SU-DHL-6 (cell line): ENCODE results near the gene LRIT2.
"Not testable (repeated sequence)": the region's sequence is repeated elsewhere in the genome, so short reads cannot be mapped to it uniquely, and the experiment has no call there.

ENCODE experiments used
- H2AFZ ChIP-seq: fragments of 200-600 bp; sonication (generic); 2 replicates; pipeline ENCODE4 v1.6.1; 2014; ENCODE audit warnings: low read depth, mild to moderate bottlenecking, moderate library complexity, mixed read lengths, antibody characterized with exemption, low read length; ENCODE audit not compliant: severe bottlenecking
- H3F3A ChIP-seq: fragments of 200-600 bp; shearing (Covaris generic); 2 replicates; pipeline ENCODE4 v1.6.0; 2016; ENCODE audit warnings: antibody characterized with exemption, mild to moderate bottlenecking; ENCODE audit not compliant: insufficient read depth
- H3K27ac ChIP-seq: fragments of 200-600 bp; sonication (generic); 2 replicates; pipeline ENCODE4 v1.5.1; 2016; ENCODE audit warnings: low read depth, mild to moderate bottlenecking, low read length, moderate library complexity, mixed read lengths
- H3K27me3 ChIP-seq: fragments of 200-600 bp; sonication (generic), shearing (Covaris generic); 2 replicates; pipeline ENCODE4 v1.6.0; 2014; ENCODE audit warnings: mild to moderate bottlenecking, low read length
- H3K36me3 ChIP-seq: fragments of 200-600 bp; sonication (generic); 2 replicates; pipeline ENCODE4 v1.6.1; 2014; ENCODE audit warnings: mild to moderate bottlenecking, low read length, mixed read lengths
- H3K4me2 ChIP-seq: fragments of 300-600, 200-600 bp; shearing (Covaris generic), sonication (generic); 2 replicates; pipeline ENCODE4 v1.6.0; 2014; ENCODE audit warnings: low read length, low read depth, mild to moderate bottlenecking; ENCODE audit not compliant: poor library complexity, severe bottlenecking
- H3K4me3 ChIP-seq: fragments of 200-600 bp; sonication (generic); 2 replicates; pipeline ENCODE4 v1.5.1; 2014; ENCODE audit warnings: antibody characterized with exemption, low read length, mild to moderate bottlenecking, mixed read lengths; ENCODE audit not compliant: insufficient read depth, poor library complexity, severe bottlenecking
- H3K79me2 ChIP-seq: fragments of 200-600 bp; sonication (generic); 2 replicates; pipeline ENCODE4 v1.6.1; 2014; ENCODE audit warnings: mild to moderate bottlenecking, low read length, moderate library complexity; ENCODE audit not compliant: insufficient read depth
- H3K9ac ChIP-seq: fragments of 200-600 bp; sonication (generic); 2 replicates; pipeline ENCODE4 v1.7.0; 2014; ENCODE audit warnings: mild to moderate bottlenecking, low read length
- H3K9me2 ChIP-seq: fragments of 200-600 bp; sonication (generic); replicated peaks from 2 replicates; pipeline ENCODE4 v1.6.1; 2014; ENCODE audit warnings: low read length; ENCODE audit not compliant: insufficient read depth
- H3K9me3 ChIP-seq: fragments of 200-600 bp; sonication (generic); 2 replicates; pipeline ENCODE4 v1.6.1; 2014; ENCODE audit warnings: low read length, mixed read lengths; ENCODE audit not compliant: insufficient read depth
- H4K20me1 ChIP-seq: fragments of 200-600 bp; sonication (generic); 2 replicates; pipeline ENCODE4 v1.6.1; 2014; ENCODE audit warnings: low read depth, mild to moderate bottlenecking, antibody characterized with exemption, low read length, moderate library complexity, mixed read lengths
- EZH2phosphoT487 ChIP-seq: fragments of 200-600 bp; sonication (generic), shearing (Covaris generic); conservative IDR thresholded peaks from 2 replicates; pipeline ENCODE4 v1.6.1; 2018; ENCODE audit warnings: mild to moderate bottlenecking, antibody characterized with exemption, low read length, moderate library complexity, mixed read lengths
- TF ChIP-seq, protein P1 (sequence below): fragments of 200-600 bp; sonication (generic); IDR thresholded peaks from one replicate; pipeline ENCODE4 v1.5.1; 2017; ENCODE audit warnings: antibody characterized with exemption, mild to moderate bottlenecking, low read length, moderate library complexity; ENCODE audit not compliant: insufficient read depth, poor library complexity, severe bottlenecking

Gene LRIT2

DNA sequence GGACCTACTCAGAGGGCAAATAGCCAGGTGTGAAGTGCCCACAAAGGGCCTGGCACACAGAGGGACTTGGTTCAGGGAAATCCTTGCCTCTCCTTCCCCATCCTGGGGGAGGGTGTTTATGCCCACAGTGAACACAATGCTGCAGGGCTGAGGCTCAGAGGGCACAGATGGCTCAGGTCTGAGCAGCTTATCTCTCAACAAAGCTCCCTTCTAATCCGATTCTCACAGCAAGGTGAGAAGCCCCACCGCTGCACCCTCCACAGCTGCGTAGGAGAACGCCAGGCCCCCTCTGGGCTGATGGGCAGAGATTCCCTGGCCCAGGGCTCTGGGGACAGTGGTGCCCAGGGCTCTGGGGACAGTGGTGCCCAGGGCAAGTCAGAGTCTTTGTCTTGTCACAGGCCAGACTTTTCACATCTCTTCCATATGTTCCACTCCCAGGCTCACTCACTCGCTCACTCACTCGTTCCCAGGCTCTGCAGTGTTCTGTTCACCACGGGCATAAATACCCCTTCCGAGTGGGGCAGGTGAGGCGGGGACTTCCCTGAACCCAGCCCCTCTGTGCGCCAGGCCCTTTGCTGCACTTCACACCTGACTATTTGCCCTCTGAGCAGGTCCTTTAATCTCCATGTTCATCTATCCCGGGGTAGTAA, 39.7 kb downstream of the LRIT2 start:
- Histone ChIP-seq H3K27me3 (no peaks in the 10 kb centered on the region), H2AFZ (no peak overlapping the region), H3K9me3 (no peaks in the 10 kb centered on the region), H3K9ac (no peak overlapping the region), H3K4me2 (no peak overlapping the region), H3F3A (no peaks in the 10 kb centered on the region), H3K79me2 (no peaks in the 10 kb centered on the region), H4K20me1 (no peaks in the 10 kb centered on the region), H3K9me2 (no peaks in the 10 kb centered on the region), H3K27ac (no peak overlapping the region), H3K4me3 (no peak overlapping the region), H3K36me3 (no peaks in the 10 kb centered on the region)
- TF ChIP-seq, protein P1, sequence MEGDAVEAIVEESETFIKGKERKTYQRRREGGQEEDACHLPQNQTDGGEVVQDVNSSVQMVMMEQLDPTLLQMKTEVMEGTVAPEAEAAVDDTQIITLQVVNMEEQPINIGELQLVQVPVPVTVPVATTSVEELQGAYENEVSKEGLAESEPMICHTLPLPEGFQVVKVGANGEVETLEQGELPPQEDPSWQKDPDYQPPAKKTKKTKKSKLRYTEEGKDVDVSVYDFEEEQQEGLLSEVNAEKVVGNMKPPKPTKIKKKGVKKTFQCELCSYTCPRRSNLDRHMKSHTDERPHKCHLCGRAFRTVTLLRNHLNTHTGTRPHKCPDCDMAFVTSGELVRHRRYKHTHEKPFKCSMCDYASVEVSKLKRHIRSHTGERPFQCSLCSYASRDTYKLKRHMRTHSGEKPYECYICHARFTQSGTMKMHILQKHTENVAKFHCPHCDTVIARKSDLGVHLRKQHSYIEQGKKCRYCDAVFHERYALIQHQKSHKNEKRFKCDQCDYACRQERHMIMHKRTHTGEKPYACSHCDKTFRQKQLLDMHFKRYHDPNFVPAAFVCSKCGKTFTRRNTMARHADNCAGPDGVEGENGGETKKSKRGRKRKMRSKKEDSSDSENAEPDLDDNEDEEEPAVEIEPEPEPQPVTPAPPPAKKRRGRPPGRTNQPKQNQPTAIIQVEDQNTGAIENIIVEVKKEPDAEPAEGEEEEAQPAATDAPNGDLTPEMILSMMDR: no peak
- TF ChIP-seq EZH2phosphoT487: no peak

- TF ChIP-seq, protein P1: no peak
- no peak for TF ChIP-seq EZH2phosphoT487
- Histone ChIP-seq H3K36me3 (no peaks in the 10 kb centered on the region), H3K4me2 (no peak overlapping the region), H3K27ac (no peak overlapping the region), H3F3A (no peaks in the 10 kb centered on the region), H3K4me3 (no peak overlapping the region), H2AFZ (no peak overlapping the region), H3K27me3 (no peaks in the 10 kb centered on the region), H4K20me1 (no peaks in the 10 kb centered on the region), H3K9ac (no peak overlapping the region), H3K9me3 (no peaks in the 10 kb centered on the region), H3K79me2 (no peaks in the 10 kb centered on the region), H3K9me2 (no peaks in the 10 kb centered on the region)
These were observed 40.8 kb downstream of the LRIT2 start for GRCh38 chr10:84184517-84184916.

- Histone ChIP-seq H3K4me3 (no peak overlapping the region), H3F3A (no peaks in the 10 kb centered on the region), H4K20me1 (no peaks in the 10 kb centered on the region), H3K79me2 (no peaks in the 10 kb centered on the region), H3K27ac (no peak overlapping the region), H3K9ac (no peak overlapping the region), H3K4me2 (no peak overlapping the region), H3K9me2 (no peaks in the 10 kb centered on the region), H3K9me3 (no peaks in the 10 kb centered on the region), H2AFZ (no peak overlapping the region), H3K27me3 (no peaks in the 10 kb centered on the region), H3K36me3 (no peaks in the 10 kb centered on the region)
- TF ChIP-seq, protein P1: no peak
- TF ChIP-seq EZH2phosphoT487: no peak
These were observed 43.7 kb downstream of the LRIT2 start for GRCh38 chr10:84181631-84182030.

- not testable (repeated sequence) for H3F3A ChIP-seq, H4K20me1 ChIP-seq, H3K27me3 ChIP-seq, H2AFZ ChIP-seq, H3K4me2 ChIP-seq, H3K27ac ChIP-seq, H3K4me3 ChIP-seq, H3K9me2 ChIP-seq, H3K79me2 ChIP-seq, H3K9me3 ChIP-seq, H3K36me3 ChIP-seq, H3K9ac ChIP-seq
These were observed 45.0 kb downstream of the LRIT2 start for GRCh38 chr10:84180386-84180785.
